Caco-2 (cell line): ENCODE measurements around the gene GALNT1. TPM values are rescaled to one million over a fixed set of nuclear protein-coding genes. Genes with fewer than 3 reads are reported as not detected.

Experiments
- BruUV-seq: library from RNA; stranded (reverse); fragments of 400-500 nt; replicated peaks from 2 replicates; lab custom pipeline; 2021; lab: Mats Ljungman, UMichigan
- CTCF ChIA-PET: fragments of 300-600 bp; sonication (Branson Sonifier 250); formaldehyde crosslinking; loops from one replicate; lab custom pipeline; 2022; ENCODE audit warnings: antibody characterized with exemption; lab: Charles Lee
- POLR2A ChIA-PET: fragments of 300-600 bp; sonication (Branson Sonifier 250); formaldehyde crosslinking; loops from one replicate; lab custom pipeline; 2022; ENCODE audit warnings: antibody characterized with exemption; lab: Charles Lee
- DNase-seq, 2 experiments: peaks; one replicate each; pipeline versions ENCODE4 v3.0.0 to v3.0.0-alpha.2; 2020 to 2022
- H3K27me3 ChIP-seq: replicated peaks from 2 replicates; pipeline ENCODE4 v1.6.0; 2011; ENCODE audit warnings: low read length; ENCODE audit not compliant: control insufficient read depth, insufficient read depth
- H3K36me3 ChIP-seq: 2 replicates; pipeline ENCODE4 v1.5.1; 2011; ENCODE audit warnings: low read length; ENCODE audit not compliant: control insufficient read depth, insufficient read depth
- H3K4me1 ChIP-seq: fragments of 250-450 bp; sonication (Bioruptor Pico); 2 replicates; pipeline ENCODE4 v1.5.1; 2020; ENCODE audit warnings: mild to moderate bottlenecking
- H3K4me3 ChIP-seq: 2 replicates; pipeline ENCODE4 v1.5.1; 2011; ENCODE audit warnings: low read depth, mild to moderate bottlenecking, control low read depth, low read length
- H3K9me3 ChIP-seq: fragments of 250-450 bp; sonication (Bioruptor Pico); 2 replicates; pipeline ENCODE4 v1.5.1; 2020; ENCODE audit warnings: mild to moderate bottlenecking, moderate library complexity
- H3K27ac Mint-ChIP-seq: one replicate; pipeline ENCODE4 v1.8.0; 2022; ENCODE audit warnings: mixed read lengths; ENCODE audit not compliant: unreplicated experiment
- H3K27me3 Mint-ChIP-seq: one replicate; pipeline ENCODE4 v1.8.0; 2022; ENCODE audit warnings: mixed read lengths; ENCODE audit not compliant: insufficient read depth, unreplicated experiment
- H3K36me3 Mint-ChIP-seq: one replicate; pipeline ENCODE4 v1.8.0; 2022; ENCODE audit warnings: mild to moderate bottlenecking, mixed read lengths; ENCODE audit not compliant: insufficient read depth, unreplicated experiment
- H3K4me1 Mint-ChIP-seq: one replicate; pipeline ENCODE4 v1.8.0; 2022; ENCODE audit warnings: low read depth, mixed read lengths; ENCODE audit not compliant: unreplicated experiment
- H3K4me3 Mint-ChIP-seq: one replicate; pipeline ENCODE4 v1.8.0; 2022; ENCODE audit warnings: mild to moderate bottlenecking, moderate library complexity, mixed read lengths; ENCODE audit not compliant: unreplicated experiment
- H3K9me3 Mint-ChIP-seq: one replicate; pipeline ENCODE4 v1.8.0; 2022; ENCODE audit warnings: mixed read lengths; ENCODE audit not compliant: unreplicated experiment
- CTCF ChIP-seq, 2 experiments: fragments of 200-600 bp in 1 of 2; IDR thresholded peaks; 1 replicate in 1 of 2; 2 replicates in 1 of 2; pipeline versions ENCODE4 v1.5.1 to v1.8.0; 2011 to 2022; ENCODE audit warnings: antibody characterized with exemption in 1 of 2, control low read depth in 1 of 2, inconsistent platforms in 1 of 2, low read depth in 1 of 2, low read length in 1 of 2, mild to moderate bottlenecking in 1 of 2, moderate library complexity in 1 of 2; ENCODE audit not compliant: insufficient read depth in 1 of 2, severe bottlenecking in 1 of 2, unreplicated experiment in 1 of 2
- intact Hi-C: fragments of 100-400 bp; cut with micrococcal nuclease; formaldehyde crosslinking; loops from one replicate; pipeline ENCODE4 v1.10.0; 2022; ENCODE audit not compliant: unreplicated experiment
- total RNA-seq: library from RNA; stranded (reverse); gene quantifications from 2 replicates; pipeline ENCODE4 v1.2.3, GENCODE V29; 2022

Gene GALNT1
- total RNA-seq, 1 experiment from 2014 or later: 53.6 TPM

GRCh38 chr18:35658112-35658511 is 76.6 kb downstream of the GALNT1 start:
- no peaks in the 10 kb centered on the region for H3K9me3 ChIP-seq
- intact Hi-C loops: no loop called here
- H3K36me3 ChIP-seq: no peaks in the 10 kb centered on the region
- no peaks in the 10 kb centered on the region for H3K27me3 ChIP-seq
- H3K4me3 Mint-ChIP-seq: no peak overlapping the region
- ChIA-PET CTCF (no interaction called here), POLR2A (no interaction called here)
- TF ChIP-seq CTCF (IDR thresholded peaks at IDR 0.05; ENCODE audit: insufficient read depth in 1 of 2, low read depth in 1 of 2, low read length in 1 of 2, severe bottlenecking in 1 of 2, unreplicated experiment in 1 of 2): no peak
- BruUV-seq: no TSS peak
- H3K36me3 Mint-ChIP-seq: peaks cover 5% of the 10 kb centered on the region
- H3K4me1 Mint-ChIP-seq: no peaks in the 10 kb centered on the region
- H3K27me3 Mint-ChIP-seq: no peaks in the 10 kb centered on the region
- DNase-seq: no peak
- H3K4me1 ChIP-seq: no peaks in the 10 kb centered on the region
- no peak overlapping the region for H3K4me3 ChIP-seq
- H3K9me3 Mint-ChIP-seq: no peaks in the 10 kb centered on the region
- no peak overlapping the region for H3K27ac Mint-ChIP-seq

GRCh38 chr18:35661483-35662146 is 80.1 kb downstream of the GALNT1 start:
- DNase-seq: no peak
- intact Hi-C loops: no loop called here
- Mint-ChIP-seq H3K27me3 (no peaks in the 10 kb centered on the region), H3K27ac (no peak overlapping the region), H3K4me3 (no peak overlapping the region), H3K36me3 (peaks cover 6% of the 10 kb centered on the region), H3K4me1 (no peaks in the 10 kb centered on the region), H3K9me3 (no peaks in the 10 kb centered on the region)
- Histone ChIP-seq H3K4me3 (no peak overlapping the region), H3K36me3 (no peaks in the 10 kb centered on the region), H3K27me3 (no peaks in the 10 kb centered on the region), H3K9me3 (no peaks in the 10 kb centered on the region), H3K4me1 (no peaks in the 10 kb centered on the region)
- POLR2A ChIA-PET: no interaction called here
- BruUV-seq: no TSS peak
- CTCF ChIA-PET: no interaction called here
- TF ChIP-seq CTCF (IDR thresholded peaks at IDR 0.05; ENCODE audit: insufficient read depth in 1 of 2, low read depth in 1 of 2, low read length in 1 of 2, severe bottlenecking in 1 of 2, unreplicated experiment in 1 of 2): no peak

- Mint-ChIP-seq H3K27ac (no peak overlapping the region), H3K4me3 (no peak overlapping the region), H3K4me1 (no peaks in the 10 kb centered on the region), H3K27me3 (no peaks in the 10 kb centered on the region), H3K36me3 (peaks cover 6% of the 10 kb centered on the region), H3K9me3 (no peaks in the 10 kb centered on the region)
- no peak for TF ChIP-seq CTCF (IDR thresholded peaks at IDR 0.05; ENCODE audit: insufficient read depth in 1 of 2, low read depth in 1 of 2, low read length in 1 of 2, severe bottlenecking in 1 of 2, unreplicated experiment in 1 of 2)
- no peaks in the 10 kb centered on the region for H3K4me1 ChIP-seq
- no peaks in the 10 kb centered on the region for H3K36me3 ChIP-seq
- POLR2A ChIA-PET: no interaction called here
- no TSS peak for BruUV-seq
- no peaks in the 10 kb centered on the region for H3K9me3 ChIP-seq
- no peak for DNase-seq
- CTCF ChIA-PET: no interaction called here
- H3K27me3 ChIP-seq: no peaks in the 10 kb centered on the region
- intact Hi-C loops: no loop called here
- H3K4me3 ChIP-seq: no peak overlapping the region
These were observed 80.9 kb downstream of the GALNT1 start for GRCh38 chr18:35662293-35663062.
